Measurements from ENCODE around the gene KCNIP4. TPM values are rescaled to one million over a fixed set of nuclear protein-coding genes. Genes with fewer than 3 reads are reported as not detected.

Gene KCNIP4
- total RNA-seq, 1 donor: 1.7 TPM

GRCh38 chr4:20883677-20884076, 1064.9 kb downstream of the KCNIP4 start:
- TF ChIP-seq, protein P1, sequence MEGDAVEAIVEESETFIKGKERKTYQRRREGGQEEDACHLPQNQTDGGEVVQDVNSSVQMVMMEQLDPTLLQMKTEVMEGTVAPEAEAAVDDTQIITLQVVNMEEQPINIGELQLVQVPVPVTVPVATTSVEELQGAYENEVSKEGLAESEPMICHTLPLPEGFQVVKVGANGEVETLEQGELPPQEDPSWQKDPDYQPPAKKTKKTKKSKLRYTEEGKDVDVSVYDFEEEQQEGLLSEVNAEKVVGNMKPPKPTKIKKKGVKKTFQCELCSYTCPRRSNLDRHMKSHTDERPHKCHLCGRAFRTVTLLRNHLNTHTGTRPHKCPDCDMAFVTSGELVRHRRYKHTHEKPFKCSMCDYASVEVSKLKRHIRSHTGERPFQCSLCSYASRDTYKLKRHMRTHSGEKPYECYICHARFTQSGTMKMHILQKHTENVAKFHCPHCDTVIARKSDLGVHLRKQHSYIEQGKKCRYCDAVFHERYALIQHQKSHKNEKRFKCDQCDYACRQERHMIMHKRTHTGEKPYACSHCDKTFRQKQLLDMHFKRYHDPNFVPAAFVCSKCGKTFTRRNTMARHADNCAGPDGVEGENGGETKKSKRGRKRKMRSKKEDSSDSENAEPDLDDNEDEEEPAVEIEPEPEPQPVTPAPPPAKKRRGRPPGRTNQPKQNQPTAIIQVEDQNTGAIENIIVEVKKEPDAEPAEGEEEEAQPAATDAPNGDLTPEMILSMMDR (IDR thresholded peaks at IDR 0.05; ENCODE audit: insufficient read depth, low read length): no peak
- H3K4me3 ChIP-seq (ENCODE audit: low read depth, low read length): no peak overlapping the region
- DNase-seq (ENCODE audit: low read depth): no peak

DNA sequence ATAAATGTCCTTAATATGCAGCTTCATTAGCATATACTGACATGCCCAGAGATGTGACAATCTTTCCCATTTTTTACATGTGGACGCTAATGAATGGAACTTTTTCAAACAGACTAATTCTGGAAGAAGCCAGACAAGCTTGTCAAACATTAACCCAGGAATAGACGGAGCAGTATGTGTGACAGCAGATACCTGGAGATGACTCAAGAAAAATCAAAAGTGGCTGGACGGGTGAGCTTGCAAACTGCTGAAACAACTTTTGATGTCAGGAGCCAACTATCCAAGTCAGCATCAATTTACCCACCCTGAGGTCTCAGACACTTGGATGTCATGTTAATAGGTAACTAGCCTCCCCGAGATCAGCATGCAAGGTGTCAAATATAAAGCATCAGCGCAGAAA, 1065.3 kb downstream of the KCNIP4 start:
- no peak for DNase-seq (ENCODE audit: low read depth)
- H3K4me3 ChIP-seq (ENCODE audit: low read depth, low read length): no peak overlapping the region
- TF ChIP-seq, protein P1 (IDR thresholded peaks at IDR 0.05; ENCODE audit: insufficient read depth, low read length): no peak

GRCh38 chr4:20882500-20882899, 1066.1 kb downstream of the KCNIP4 start:
- no peak for DNase-seq (ENCODE audit: low read depth)
- no peak overlapping the region for H3K4me3 ChIP-seq (ENCODE audit: low read depth, low read length)
- TF ChIP-seq, protein P1 (IDR thresholded peaks at IDR 0.05; ENCODE audit: insufficient read depth, low read length): no peak

DNA sequence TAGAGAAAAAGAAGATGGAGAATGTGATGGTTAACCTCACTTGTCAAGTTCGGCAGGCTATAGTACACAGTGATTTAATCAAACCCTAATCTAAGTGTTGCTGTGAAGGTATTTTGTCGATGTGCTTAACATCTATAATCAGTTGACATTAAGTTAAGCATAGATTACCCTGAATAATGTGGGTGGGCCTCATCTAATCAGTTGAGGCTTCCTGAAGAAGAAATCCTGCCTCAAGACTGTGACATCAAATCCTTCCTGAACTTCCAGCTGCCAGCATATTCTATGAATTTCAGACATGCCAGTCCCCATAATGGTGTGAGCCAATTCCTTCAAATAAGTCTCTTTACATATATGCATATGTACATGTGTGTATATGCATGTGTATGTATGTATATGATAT, 1066.9 kb downstream of the KCNIP4 start:
- TF ChIP-seq, protein P1 (IDR thresholded peaks at IDR 0.05; ENCODE audit: insufficient read depth, low read length): no peak
- no peak for DNase-seq (ENCODE audit: low read depth)
- no peak overlapping the region for H3K4me3 ChIP-seq (ENCODE audit: low read depth, low read length)

GRCh38 chr4:20878806-20879205, 1069.8 kb downstream of the KCNIP4 start:
- DNase-seq (ENCODE audit: low read depth): no peak
- TF ChIP-seq, protein P1 (IDR thresholded peaks at IDR 0.05; ENCODE audit: insufficient read depth, low read length): no peak
- H3K4me3 ChIP-seq (ENCODE audit: low read depth, low read length): no peak overlapping the region

GRCh38 chr4:20870436-20870835, 1078.1 kb downstream of the KCNIP4 start:
- no peak for DNase-seq (ENCODE audit: low read depth)
- TF ChIP-seq, protein P1 (IDR thresholded peaks at IDR 0.05; ENCODE audit: insufficient read depth, low read length): no peak
- no peak overlapping the region for H3K4me3 ChIP-seq (ENCODE audit: low read depth, low read length)

- no peak for DNase-seq (ENCODE audit: low read depth)
- H3K4me3 ChIP-seq (ENCODE audit: low read depth, low read length): no peak overlapping the region
- TF ChIP-seq, protein P1 (IDR thresholded peaks at IDR 0.05; ENCODE audit: insufficient read depth, low read length): no peak
Observed at GRCh38 chr4:20868108-20868507, 1080.5 kb downstream of the KCNIP4 start.
